ENCODE measurements around the gene AFP.
A peak's percentile ranks its signal among the peaks of the same experiment; 100 is the strongest.

The AFP gene

GRCh38 chr4:73460913-73461522 lies 25.0 kb downstream of the AFP start:
- no peak for FAIRE-seq

- no peak for FAIRE-seq
Measured at GRCh38 chr4:73468170-73468569, 32.1 kb downstream of the AFP start.

DNA sequence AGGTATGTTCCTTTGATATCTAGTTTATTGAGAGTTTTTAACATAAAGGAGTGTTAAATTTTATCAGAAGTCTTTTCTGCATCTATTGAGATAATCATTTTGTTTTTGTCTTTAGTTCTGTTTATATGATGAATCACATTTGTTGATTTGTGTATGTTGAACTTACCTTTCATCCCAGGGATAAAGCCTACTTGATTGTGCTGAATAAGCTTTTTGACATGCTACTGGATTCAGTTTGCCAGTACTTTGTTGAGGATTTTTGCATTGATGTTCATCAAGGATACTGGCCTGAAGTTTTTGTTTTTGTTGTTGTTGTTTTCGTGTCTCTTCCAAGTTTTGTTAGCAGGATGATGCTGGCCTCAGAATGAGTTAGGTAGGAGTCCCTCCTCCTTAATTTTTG lies 34.7 kb downstream of the AFP start:
- no peak for FAIRE-seq

- FAIRE-seq: no peak
Measured at GRCh38 chr4:73477176-73477575, 41.2 kb downstream of the AFP start.

GRCh38 chr4:73479323-73479722 lies 43.3 kb downstream of the AFP start:
- no peak for FAIRE-seq

DNA sequence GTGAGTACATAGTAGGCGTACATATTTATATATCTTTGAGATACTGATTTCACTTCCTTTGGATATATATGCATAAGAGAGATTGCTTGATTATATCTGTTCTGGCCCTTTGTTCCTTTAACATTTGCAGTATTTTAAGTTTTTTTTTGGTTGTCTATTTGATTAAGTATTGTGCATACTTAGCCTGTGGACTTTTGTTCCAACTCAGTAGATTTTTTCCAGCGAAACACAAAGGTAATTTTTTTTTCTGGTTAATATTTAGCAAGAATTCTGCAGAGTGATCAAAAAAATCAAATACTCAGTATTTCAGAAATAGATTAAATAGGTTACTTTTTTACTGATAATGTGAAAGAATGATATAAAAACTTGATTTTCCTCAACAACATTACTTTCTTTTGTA lies 45.3 kb downstream of the AFP start, which contains the start of gene AFM:
AFM (plus strand) TSS at position 388 of the 400 bp plus-strand sequence. CDS start 31 bp downstream, outside the sequence.
- FAIRE-seq: peak; percentile 64

- FAIRE-seq: no peak
Measured at GRCh38 chr4:73485085-73485484, 49.1 kb downstream of the AFP start.

GRCh38 chr4:73485596-73485995 lies 49.6 kb downstream of the AFP start:
- no peak for FAIRE-seq

- FAIRE-seq: no peak
Measured at GRCh38 chr4:73486497-73486896, 50.5 kb downstream of the AFP start.

DNA sequence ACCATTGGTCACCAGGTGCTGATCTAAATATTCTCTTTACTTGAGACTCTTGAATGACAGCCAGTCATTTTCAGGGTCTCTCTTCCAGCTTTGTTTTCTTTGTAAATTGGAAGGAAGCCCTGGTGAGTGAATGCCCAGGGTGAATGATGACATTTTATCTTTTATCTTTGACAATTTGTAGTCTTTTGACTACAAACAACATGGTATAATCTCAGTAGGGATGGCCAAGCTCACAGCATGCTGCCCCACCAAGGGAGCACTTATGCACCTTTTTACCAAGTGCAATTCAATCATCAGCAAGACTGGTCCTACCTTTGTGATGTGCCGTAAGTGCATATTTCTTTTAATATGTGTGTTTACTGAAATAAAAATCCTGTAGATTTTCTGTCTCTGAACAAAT lies 51.2 kb downstream of the AFP start:
- FAIRE-seq: no peak

- peak; percentile 69 for FAIRE-seq
Measured at GRCh38 chr4:73499996-73500765, 64.2 kb downstream of the AFP start.

GRCh38 chr4:73501664-73502265 lies 65.7 kb downstream of the AFP start:
- no peak for FAIRE-seq

DNA sequence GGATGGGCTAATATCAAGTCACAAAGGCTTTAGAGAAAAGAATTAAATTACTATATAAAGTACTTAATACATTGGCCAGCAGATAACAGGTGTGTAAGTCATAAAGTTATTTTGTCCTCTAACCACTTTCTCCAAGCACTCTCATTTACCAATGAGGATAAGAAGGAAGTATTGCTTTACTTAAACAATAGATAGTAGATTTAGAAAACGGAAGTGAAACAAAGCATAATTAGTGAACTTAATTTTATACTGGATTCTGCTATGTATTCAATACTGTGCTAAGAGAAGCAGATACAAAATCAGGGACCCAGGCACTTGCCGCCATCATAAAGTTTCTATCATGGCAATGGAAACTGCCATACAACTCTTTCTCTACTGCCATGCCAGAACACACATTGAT lies 69.5 kb downstream of the AFP start:
- no peak for FAIRE-seq

All from islet of Langerhans (tissue), 1 donor.